Gastroesophageal sphincter (tissue), 3 donors: ENCODE measurements around the gene PCMT1.
"Not testable (repeated sequence)": the region's sequence is repeated elsewhere in the genome, so short reads cannot be mapped to it uniquely, and the experiment has no call there.

Experiments
- EP300 ChIP-seq: sonication (generic); formaldehyde crosslinking; IDR thresholded peaks from one replicate; pipeline ENCODE4 v1.6.1; 2017; ENCODE audit warnings: antibody characterized with exemption, mild to moderate bottlenecking
- POLR2A ChIP-seq, 2 donors: fragments of 450-650 bp; IDR thresholded peaks; one replicate each; pipeline ENCODE4 v1.6.1; 2017; ENCODE audit warnings: antibody characterized with exemption in 2 of 2, mild to moderate bottlenecking in 2 of 2, moderate library complexity in 1 of 2
- TF ChIP-seq, protein P1 (sequence below), 4 experiments: fragments of 200-600 bp in 2 of 4; fragments of 450-650 bp in 2 of 4; sonication (generic) in 1 of 4; IDR thresholded peaks; one replicate each; pipeline ENCODE4 v1.5.1; 2017 to 2019; ENCODE audit warnings: antibody characterized with exemption in 4 of 4, mild to moderate bottlenecking in 2 of 4, moderate library complexity in 2 of 4

DNA sequence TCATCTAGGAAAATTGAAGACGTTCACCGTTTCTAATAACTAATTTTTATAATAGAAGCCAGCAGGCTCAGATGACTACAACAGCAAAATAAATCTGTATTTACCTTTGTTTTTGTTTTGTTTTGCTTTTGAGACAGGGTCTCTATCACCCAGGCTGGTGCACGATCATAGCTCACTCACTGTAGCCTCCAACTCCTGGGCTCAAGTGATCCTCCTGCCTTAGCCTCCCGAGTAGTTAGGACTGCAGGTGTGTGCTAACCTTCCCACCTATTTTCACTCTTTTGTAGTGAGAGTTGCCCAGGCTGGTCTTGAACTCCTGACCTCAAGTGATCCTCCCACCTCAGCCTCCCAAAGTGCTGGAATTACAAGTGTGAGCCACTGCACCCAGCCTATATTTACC is 104.5 kb downstream of the PCMT1 start:
- TF ChIP-seq, protein P1, sequence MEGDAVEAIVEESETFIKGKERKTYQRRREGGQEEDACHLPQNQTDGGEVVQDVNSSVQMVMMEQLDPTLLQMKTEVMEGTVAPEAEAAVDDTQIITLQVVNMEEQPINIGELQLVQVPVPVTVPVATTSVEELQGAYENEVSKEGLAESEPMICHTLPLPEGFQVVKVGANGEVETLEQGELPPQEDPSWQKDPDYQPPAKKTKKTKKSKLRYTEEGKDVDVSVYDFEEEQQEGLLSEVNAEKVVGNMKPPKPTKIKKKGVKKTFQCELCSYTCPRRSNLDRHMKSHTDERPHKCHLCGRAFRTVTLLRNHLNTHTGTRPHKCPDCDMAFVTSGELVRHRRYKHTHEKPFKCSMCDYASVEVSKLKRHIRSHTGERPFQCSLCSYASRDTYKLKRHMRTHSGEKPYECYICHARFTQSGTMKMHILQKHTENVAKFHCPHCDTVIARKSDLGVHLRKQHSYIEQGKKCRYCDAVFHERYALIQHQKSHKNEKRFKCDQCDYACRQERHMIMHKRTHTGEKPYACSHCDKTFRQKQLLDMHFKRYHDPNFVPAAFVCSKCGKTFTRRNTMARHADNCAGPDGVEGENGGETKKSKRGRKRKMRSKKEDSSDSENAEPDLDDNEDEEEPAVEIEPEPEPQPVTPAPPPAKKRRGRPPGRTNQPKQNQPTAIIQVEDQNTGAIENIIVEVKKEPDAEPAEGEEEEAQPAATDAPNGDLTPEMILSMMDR (IDR thresholded peaks at IDR 0.05), result not testable (repeated sequence)
- TF ChIP-seq POLR2A (IDR thresholded peaks at IDR 0.05); EP300: not testable (repeated sequence)
